CD4-positive, alpha-beta T cell treated with Interleukin-21 for 1 hour (primary cell): ENCODE data around the gene PLXNA4.

Experiments used
- DNase-seq: peaks from one replicate; pipeline ENCODE4 v3.0.0-alpha.2; 2020

The PLXNA4 gene

GRCh38 chr7:132349075-132349474 is 227.2 kb downstream of the PLXNA4 start:
- DNase-seq: no peak

DNA sequence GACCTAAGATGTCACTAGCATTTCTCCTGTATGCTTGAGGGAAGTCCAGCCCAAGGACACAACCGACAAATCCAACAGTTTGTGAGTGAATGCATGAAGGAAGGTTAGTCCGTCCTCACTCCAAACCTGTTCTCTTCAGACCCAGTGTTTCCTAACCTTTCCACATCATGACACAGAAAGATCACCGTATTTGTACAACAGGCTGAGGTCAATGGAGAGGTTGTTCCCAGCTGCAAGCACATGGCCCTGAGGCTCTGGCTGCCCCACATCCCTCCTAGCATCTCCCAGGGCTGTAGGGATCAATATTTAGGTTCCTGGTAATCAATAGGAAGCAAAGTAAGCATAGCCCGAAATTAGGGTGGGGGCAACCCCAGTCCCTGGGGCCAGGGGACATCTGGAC is 227.9 kb downstream of the PLXNA4 start:
- DNase-seq: no peak

DNA sequence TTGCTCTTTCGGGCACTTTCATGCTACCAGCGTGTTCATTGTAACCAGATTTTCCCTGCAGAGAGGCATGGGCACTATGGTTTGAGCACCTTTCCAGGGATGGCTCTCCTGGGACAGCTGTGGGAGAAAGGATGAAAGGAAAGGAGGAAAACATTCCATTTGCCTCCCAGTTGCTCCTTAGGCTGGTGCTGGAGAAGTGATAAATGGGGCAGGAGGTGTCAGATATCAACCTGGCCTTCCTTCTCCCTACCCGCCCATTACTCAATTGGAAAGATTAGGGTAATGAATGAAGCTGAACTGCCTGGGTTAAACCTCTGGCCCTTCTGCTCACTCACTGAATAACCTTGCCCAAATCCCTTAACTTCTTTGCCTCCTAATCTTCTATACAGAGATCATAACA is 228.4 kb downstream of the PLXNA4 start:
- no peak for DNase-seq

- DNase-seq: no peak
Measured at GRCh38 chr7:132347123-132347522, 229.1 kb downstream of the PLXNA4 start.

GRCh38 chr7:132345543-132346129 is 230.6 kb downstream of the PLXNA4 start:
- no peak for DNase-seq

DNA sequence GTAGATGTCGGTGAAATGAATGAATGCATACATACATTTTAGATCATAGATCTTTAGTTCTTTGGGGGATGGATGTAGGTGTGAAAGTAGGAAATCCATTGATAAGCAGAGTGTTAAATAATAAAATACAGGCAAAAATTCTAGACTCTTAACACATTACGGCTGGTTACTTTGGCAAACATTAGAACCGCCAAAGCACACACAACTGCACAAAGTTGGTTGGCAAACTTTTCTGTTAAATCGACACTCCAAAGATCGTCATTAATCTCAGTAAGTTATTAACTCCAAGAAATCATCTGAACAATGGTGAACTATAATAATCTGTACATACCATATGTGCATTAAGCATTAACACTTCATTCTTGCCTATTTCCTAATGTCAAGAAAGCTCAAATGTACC is 231.2 kb downstream of the PLXNA4 start:
- DNase-seq: no peak

GRCh38 chr7:132343199-132343598 is 233.1 kb downstream of the PLXNA4 start:
- DNase-seq: no peak

- no peak for DNase-seq
Measured at GRCh38 chr7:132337450-132338080, 238.7 kb downstream of the PLXNA4 start.

DNA sequence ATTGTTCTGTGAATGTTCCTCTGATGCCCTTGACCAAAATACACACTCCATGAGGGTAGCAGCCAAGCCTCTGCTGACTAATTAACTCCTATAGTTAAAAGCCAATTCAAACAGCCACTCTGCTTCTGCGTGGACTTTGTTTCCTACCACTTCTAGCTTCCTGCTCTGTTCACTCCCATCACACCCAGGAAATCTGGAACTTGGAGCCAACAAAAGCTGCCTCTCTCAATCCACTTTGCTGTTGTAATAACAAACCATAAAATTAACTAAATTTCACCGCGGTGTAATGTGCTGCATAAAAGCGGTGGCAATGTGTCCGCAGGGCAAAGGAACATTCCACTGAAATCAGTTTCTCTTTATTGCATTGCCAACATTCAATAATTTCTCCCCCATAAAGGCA is 239.5 kb downstream of the PLXNA4 start:
- no peak for DNase-seq

DNA sequence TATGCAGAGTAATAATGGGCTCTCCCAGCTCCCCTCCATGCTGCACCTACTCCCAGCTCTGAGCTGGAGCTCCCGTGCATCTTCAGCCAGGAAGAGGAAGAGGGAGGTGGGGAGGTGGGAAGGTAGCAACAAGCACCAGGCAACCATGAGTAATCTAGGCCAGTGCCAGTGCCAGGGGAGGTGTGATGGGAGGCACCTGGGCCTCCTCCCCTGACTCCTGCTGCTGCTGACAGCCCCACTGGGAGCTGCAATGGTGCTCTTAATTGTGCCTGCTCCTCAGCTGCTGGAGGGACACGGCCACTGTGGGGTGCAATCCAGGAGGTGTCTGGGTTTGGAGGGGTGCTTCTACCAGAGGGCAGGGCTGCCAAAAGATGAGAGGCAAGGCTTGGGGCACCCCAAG is 243.0 kb downstream of the PLXNA4 start:
- DNase-seq: no peak

DNA sequence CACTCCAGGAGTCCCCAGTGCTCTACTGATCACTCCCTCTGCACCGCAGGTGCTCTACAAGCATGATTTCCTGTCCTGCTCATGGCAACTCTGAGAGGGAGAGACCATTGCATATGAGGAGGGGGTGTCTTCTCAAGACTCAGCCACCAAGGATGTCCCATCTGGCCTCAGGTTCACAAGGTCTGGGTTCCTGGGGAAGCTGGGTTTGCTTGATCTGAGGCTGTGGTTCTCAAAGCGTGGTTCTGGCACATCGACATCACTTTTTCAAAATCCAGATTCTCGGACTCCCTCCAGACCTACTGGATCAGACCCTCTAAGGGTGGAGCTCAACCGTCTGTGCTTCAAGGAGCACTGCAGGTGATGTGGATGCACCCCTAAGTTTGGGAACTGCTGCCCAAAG is 247.5 kb downstream of the PLXNA4 start:
- DNase-seq: no peak

- DNase-seq: no peak
Measured at GRCh38 chr7:132328047-132328620, 248.1 kb downstream of the PLXNA4 start.

DNA sequence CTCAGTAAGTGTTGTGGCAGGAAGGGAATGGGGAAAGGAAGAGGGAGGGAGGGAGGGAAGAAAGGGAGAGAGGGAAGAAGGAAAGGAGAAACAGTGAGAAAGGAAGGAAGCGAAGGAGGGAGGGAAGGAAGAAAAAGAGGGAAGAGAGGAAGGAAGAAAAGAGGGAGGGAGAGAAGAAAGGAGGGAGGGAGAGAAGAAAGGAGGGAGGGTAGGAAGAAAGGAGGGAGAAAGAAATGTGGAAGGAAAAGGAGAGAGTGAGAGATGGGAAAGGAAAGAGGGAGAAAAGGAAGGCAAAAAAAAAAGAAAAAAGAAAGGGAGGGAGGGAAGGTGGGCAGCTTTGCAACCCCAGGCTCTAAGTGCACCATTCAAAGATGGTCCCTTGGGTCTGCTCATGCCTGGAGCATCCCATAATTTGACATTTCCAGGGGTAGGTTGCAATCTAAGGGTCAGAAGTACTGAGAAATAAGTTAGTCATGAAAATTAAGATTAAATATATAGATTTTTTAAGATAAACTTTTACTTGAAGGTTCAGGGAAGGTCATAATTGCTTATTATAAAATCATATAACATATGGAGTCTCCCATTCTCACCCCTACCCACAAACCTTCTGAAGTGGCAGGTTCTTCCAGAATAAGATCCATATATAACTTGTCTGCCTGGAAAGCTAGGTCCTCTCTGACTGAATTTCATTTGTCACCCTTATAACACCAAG is 249.2 kb downstream of the PLXNA4 start:
- no peak for DNase-seq

DNA sequence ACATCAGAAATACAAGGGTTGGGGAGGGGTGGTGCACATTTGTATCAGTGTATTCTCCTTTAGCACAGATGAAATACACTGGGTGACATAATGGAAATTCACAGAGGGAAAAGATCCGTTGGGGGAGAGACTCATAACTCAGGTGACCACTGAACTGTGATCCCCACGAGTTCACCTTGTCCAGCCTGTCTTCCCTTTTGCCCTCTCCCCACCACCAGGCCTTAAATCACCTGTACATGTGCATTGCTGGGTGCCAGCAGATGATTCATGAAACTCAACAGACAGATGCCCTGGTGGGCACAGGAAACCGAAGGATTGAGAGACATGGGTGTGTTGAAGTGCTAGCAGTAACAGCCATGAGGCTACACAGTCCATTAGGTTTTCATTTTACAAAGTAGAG is 253.3 kb downstream of the PLXNA4 start:
- DNase-seq: no peak

DNA sequence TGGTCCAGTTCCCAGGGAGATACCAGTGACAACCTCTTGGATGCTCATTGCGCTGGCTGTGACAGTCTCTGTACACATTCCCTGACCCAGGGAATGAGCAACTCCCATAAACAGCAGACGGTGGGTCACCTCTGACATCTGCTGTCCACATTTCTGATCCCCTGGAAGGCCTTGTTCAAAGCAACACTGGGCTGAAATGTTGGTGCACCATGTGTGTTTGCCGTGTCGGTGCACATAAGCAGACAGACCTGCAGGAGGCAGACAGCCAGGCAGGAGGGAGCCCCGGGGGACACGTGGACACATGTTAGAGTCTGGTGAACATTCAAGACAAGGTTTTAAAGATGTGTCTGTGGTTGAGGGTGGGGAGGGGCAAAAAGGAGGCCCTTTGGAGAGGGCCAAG is 254.9 kb downstream of the PLXNA4 start:
- no peak for DNase-seq

- no peak for DNase-seq
Measured at GRCh38 chr7:132319481-132319880, 256.8 kb downstream of the PLXNA4 start.

- peak; percentile 74 for DNase-seq
Measured at GRCh38 chr7:132318352-132319318, 257.6 kb downstream of the PLXNA4 start.

GRCh38 chr7:132317701-132318351 is 258.4 kb downstream of the PLXNA4 start:
- DNase-seq: no peak

- DNase-seq: no peak
Measured at GRCh38 chr7:132312531-132313055, 263.7 kb downstream of the PLXNA4 start.

DNA sequence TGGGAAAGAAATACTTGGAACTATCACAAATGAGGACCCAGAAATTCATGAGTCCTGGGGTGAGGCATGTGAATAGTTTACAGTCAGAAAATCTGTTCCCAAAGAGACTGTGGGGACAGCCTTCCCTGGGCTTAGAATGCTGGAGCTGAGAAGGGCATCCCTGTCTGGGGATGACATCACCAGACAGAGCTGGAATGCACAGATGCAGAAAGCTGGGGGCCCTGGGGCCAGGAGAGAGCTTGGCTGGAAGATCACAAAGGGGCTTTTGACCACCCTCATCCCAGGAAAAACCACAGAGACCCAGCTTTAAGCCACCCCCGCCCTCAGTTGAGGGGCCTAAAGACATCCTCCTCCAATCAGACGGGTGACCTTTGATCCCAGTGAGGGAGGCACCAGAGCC is 264.5 kb downstream of the PLXNA4 start:
- DNase-seq: no peak

DNA sequence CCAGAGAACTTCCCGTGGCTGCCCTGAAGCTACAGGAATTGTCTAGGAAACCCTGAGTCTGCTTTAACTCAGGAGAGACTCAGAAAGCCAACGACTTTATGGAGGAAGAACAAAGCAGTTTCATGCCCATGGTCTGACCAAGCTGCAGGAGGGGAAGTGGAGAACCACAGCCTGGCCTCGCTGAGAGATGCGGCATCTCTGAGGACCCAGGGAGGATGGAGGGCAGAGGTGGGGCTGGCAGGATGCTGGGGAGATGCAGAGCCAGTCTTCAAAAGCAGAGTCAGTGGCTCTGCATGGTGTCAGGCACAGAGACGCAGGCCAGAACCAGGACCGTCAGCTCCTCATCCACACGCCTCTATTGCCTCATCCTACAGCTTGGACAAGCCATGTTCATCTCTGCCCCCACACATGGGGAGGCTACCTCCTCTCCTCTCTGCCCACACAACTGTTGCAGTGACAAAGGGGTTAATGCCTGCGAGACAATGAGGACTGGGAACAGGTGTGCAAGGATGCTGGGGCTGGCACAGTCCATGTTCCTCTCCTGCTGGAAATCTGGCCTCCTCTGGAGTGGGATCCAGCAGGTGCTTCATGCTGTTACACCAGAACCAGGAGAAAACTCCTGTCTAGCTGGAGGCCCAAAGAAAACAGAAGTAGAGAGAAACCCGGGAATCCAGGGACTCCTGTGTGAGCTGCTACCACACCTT is 267.0 kb downstream of the PLXNA4 start:
- no peak for DNase-seq
